NCI-H187 treated with DMSO at 0.1 percent for 48 hours (cell line): ENCODE data around the gene HIVEP3.
"Not testable (repeated sequence)": the region's sequence is repeated elsewhere in the genome, so short reads cannot be mapped to it uniquely, and the experiment has no call there.

ENCODE experiments used
- DNase-seq: peaks from one replicate; lab custom pipeline; 2025; lab: John Stamatoyannopoulos, UW

Gene HIVEP3

DNA sequence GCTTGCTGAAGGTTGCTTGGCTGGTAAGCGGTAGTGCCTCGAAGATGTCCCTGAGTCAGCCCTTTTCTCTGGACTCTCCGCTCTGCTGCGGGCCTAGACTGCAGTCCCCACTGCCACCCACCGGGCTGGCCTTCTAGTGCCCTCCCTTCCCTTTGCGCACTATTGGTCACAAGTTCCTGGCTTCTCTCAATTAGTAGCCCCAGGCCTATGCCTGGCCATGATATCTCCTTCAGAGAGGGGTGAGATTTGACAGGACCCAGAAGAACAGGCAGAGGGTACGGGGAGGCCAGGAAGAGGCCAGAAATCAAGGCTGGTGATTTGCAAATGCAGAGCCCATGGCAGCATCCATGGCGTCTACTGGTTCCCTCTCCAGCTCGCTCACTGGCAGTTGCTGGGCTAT lies 207.7 kb downstream of the HIVEP3 start:
- DNase-seq = no peak

- DNase-seq = no peak
These were observed 208.8 kb downstream of the HIVEP3 start for GRCh38 chr1:41709873-41710272.

- DNase-seq = no peak
These were observed 209.4 kb downstream of the HIVEP3 start for GRCh38 chr1:41709331-41709730.

DNA sequence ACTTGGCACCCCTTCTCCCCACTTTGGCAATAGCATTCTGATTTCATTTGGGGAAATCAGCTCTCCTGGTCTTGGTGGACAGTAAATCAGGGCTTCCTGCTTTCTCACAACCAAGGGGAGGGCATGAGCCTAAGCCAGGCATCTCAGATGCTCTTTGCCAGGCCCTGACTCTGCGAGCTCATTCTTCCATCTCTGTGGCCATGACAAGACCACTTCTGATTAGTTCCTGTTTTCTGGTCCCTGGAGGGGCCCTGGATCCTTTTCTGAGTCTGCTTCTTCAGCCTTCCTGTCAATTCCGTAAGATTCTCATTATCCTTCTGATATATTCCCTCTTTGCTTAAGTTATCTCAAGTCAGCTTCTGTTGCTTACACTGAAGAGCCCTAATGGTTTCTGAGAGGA lies 210.4 kb downstream of the HIVEP3 start:
- DNase-seq = no peak

- no peak for DNase-seq
These were observed 210.9 kb downstream of the HIVEP3 start for GRCh38 chr1:41707793-41708192.

- no peak for DNase-seq
These were observed 212.9 kb downstream of the HIVEP3 start for GRCh38 chr1:41705798-41706197.

DNA sequence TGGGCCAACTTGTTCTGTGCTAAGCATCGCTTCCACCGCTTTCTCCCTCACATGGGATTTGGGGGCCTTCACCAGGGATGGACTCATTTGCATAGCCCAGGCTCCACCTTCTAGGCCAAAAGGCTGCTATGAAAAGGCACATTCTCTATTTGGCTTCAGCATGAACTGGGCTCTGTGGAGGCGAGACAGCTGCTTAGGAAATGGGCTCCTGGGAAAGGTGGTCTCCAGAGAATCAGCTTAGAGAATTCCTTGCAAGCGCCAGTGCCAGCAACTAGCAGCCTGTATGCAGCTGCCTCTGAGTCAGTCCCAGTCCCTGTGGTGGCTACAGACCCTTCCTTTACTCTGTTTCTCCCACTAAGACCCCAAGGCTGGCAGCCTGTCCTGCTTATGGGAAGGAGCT lies 214.5 kb downstream of the HIVEP3 start:
- DNase-seq = no peak

DNA sequence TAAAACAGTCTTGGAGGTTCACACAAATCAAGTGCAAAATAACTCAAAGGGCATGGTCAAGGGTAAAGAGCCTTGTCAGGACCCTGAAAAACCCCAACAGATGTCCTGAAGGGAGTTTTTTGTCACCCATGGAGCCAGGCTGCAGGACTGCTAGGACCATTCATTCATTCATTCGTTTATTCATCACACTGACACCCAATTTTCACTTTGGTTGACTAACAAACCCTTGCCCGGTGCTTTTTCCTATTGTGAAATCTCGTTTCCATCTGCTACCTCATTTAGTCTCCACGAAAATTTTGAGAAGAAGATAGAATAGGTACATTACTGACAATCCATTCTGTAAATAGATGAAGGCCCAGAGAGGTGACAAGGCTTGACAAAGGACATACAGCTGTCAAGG lies 216.0 kb downstream of the HIVEP3 start:
- DNase-seq = no peak

GRCh38 chr1:41700986-41701535 lies 217.7 kb downstream of the HIVEP3 start:
- DNase-seq = no peak

DNA sequence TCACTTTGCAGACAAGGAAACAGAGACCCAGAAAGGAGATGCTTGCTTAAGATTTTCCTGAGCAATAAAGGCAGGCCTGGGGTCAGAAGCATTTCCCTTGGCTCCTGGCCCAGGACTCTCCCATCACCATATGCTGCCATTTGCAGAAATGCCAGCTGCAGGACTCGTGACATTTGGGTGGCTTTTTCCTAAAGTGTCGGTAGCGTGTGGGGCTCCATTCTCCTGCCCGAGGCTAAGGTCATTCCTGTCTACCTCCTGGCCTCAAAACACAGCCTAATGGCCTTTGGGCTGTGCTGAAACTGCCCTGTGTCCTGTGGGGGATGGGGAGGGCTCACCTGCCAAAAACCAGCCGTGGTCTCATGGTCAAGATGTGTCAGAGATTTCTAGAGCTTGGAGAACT lies 218.1 kb downstream of the HIVEP3 start:
- DNase-seq = no peak

DNA sequence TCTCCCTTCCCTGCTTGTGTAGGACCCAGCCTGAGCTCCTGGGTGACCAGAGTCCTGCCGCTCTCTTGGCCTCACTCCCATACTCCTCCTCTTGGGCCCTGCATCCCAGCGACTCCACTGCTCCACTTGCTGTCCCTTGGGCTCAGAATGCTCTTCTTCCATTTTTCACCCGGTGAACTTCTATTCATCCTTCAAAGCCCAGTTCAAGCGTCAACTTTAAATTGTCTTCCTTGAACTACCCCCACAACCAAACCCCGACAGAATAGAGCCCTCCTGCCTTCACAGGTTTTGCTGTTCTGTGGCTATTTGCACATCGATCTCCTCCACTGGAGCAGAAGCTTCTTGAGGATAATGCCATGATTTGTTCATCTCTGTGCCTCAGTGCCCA lies 218.9 kb downstream of the HIVEP3 start:
- DNase-seq = no peak

DNA sequence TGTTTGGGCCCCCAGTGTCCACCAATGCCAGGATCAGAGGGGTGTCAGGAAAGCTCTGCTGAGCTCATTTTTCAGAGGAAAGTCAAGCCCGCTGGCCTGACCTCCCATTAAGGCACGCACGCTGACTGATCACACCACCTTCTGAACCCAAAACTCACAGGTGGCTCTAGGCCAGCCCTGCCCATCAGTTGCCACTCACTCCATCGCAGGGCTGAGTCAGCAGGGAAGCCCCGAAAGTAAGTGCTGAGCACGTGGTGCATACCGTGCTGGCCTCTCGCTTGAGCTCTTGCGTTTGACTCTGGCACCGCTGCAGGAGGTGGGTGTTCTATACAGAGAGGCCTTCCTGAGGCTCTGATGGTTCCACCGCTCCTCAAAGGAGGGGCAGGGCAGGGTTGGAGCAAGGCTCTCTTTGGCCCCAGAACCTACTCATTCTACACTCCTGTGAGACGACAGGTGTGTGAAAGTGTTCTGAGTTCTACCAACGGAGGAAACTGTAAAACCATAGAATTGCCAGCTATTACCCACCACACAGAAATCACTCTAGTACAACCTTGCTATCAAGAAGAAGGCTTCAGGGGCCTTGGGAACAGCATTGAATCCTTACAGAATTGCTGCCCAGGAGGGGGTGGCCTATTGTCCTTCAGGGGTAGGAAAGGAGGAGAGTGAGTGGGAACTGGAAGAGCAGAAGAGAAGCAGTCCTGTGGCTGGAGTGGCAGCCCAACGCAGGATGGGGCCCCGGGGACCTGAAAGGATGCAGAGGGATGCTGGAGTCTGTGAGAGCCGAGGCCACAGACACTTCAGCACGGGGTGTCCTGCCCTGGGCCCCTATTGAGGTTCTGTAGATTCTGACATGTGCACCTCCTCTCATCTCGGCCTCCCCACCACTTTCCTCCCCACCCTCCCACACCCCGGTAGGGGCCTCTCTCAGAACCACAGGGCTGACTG lies 219.5 kb downstream of the HIVEP3 start:
- DNase-seq = no peak

DNA sequence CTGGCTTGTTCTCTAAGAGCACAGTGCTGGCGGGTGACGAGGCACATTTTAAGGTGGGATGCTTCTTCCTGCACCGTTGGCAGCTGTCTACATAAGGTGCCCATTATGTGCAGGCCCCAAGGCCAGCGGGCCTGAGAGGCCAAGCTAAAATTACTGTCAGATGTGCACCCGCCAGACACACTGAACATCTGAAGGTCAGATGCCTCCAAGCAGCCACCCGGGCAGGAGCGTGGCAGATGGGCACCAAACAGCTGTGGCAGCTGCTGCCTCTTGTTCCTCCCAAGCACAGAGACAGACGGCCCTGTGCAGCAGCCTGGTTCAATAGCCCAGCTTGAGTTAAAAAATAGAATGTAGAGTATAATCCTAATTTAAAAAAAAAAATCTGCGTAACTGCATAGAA lies 222.3 kb downstream of the HIVEP3 start:
- no peak for DNase-seq

DNA sequence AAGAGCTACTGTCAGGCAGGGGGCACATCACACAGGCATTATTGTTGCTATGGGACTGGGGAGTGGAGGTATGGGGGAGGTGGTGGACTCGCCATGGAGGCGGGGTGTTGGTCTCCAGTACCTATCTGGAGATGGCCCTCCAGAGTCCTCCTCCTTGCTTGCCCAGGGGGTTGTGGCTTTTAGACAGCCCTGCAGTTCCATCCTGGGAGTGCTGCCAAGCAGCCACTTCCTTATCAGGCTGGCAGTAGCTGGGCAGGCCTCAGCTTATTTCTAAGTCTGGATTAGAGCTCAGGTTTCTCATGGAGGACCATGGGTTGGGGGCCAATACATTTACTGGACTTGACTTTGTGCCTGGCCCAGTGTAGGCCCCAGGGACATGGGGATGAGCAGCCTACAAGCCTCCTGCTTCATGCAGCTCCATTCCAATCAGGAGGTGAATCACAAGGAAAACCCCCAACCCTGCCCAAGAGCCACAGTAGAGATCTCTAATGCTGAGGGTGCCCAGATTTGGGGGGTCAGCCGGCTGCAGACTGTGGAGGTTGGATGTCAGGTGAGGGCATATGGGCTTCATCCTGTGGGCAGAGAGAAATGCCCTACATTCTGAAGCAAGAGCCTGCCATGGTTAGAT lies 223.5 kb downstream of the HIVEP3 start:
- no peak for DNase-seq

GRCh38 chr1:41691966-41692365 lies 226.8 kb downstream of the HIVEP3 start:
- not testable (repeated sequence) for DNase-seq

GRCh38 chr1:41691424-41691823 lies 227.3 kb downstream of the HIVEP3 start:
- DNase-seq = no peak

- no peak for DNase-seq
These were observed 228.4 kb downstream of the HIVEP3 start for GRCh38 chr1:41690331-41690730.

GRCh38 chr1:41689558-41689981 lies 229.2 kb downstream of the HIVEP3 start:
- DNase-seq = no peak

DNA sequence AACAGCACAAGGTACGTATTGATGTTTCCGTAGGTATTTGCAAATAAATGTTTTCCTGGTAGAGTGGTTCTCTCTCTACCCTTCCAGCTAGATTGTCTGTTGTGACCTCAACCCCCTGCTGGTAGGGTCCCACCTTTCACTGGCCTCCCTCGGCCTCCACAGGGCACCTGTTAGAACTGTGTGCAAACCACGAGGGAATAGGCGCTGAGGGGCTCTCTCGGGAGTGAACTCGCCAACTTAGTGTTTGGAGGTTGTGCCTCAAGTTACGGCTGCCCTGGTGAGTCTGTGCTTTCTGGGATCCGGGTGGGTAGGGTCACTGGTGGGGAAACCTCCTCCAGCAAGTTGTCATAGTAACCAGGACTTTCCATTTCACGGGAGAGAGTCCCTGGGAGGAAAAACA lies 229.6 kb downstream of the HIVEP3 start:
- DNase-seq = no peak

DNA sequence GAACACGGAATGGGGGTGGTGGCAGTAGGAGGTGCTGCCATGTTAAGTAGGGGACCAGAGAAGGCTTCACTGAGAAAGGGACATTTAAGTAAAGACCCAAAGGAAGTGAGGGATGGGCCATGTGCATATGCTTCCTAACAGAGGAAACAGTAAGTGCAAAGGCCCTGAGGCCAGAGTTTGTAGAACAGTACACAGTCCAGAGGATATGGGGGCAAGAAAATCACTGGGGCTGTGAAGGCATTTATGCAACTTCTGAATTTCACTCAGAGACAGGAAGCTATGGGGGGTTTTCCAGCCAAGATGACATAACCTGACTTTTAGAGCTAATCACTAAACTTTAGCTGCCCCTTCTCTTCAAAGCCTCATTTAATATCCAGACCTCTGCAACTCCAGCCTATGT lies 231.7 kb downstream of the HIVEP3 start:
- no peak for DNase-seq

DNA sequence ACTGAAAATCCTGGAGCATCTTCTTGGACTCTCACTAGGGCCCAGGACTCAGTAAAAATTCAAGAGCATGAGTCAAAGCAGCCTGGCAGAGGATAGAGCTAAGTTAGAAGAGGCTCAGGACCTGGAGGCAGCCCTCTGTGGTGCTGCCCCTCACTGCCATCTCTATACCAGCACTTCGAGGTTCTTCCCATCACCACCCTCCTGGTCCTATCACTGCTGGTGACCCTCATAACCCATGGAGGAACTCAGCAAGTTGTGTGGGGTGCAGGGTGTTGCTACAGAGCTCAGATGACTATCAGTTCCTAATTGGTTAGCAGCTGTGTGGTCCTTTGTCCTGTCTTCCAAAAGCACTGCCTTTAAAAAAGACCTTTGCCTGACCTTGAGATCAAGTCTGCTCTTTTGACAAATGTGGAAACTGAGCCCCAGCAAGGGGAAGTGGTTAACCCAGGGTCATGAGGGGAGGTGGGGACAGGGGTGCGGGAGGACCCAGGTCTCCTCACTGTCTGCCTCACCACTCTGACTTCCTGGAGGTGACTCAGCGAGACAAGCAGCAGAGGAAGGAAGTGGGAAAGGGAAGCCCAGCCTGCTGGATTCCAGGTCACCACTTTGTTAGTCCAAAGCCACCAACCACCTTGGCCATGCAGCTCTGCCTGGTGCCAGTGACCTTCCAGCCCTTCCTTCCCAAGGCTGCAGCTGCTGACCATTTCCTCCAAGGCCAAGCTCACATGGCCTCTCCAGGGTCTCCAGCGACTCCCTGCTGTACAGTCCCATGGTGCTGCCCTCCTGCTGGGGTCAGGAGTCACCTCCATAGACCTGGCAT lies 234.8 kb downstream of the HIVEP3 start:
- DNase-seq = no peak
